PFSK-1 (cell line): ENCODE measurements around the gene METAP1.

Experiments
- SIN3A ChIP-seq: IDR thresholded peaks from 2 replicates; pipeline ENCODE4 v1.6.1; 2012; ENCODE audit warnings: mild to moderate bottlenecking, low read length, moderate library complexity, borderline replicate concordance; ENCODE audit not compliant: insufficient read depth
- TAF1 ChIP-seq: IDR thresholded peaks from 2 replicates; pipeline ENCODE4 v1.6.1; 2012; ENCODE audit warnings: low read length, control low read depth, borderline replicate concordance; ENCODE audit not compliant: insufficient read depth

DNA sequence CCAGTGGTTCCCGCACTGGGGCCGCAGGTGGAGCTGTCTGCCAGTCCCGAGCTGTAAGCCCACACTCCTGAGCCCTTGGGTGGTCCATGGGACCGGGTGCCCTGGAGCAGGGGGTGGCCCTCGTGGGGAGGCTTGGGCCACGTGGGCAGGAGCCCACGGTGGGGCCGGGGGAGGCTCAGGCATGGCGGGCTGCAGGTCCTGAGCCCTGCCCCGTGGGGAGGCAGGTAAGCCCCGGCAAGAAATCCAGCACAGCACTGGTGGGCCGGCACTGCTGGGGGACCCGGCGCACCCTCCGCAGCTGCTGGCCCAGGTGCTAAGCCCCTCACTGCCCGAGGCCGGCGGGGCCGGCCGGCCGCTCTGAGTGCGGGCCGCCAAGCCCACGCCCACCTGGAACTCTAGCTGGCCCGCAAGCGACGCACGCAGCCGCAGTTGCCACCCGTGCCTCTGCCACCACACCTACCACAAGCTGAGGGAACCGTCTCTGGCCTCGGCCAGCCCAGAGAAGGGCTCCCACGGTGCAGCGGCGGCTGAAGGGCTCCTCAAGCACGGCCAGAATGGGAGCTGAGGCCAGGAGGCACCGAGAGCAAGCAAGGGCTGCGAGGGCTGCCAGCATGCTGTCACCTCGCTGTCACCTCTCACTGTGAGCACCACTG is 2.0 kb upstream of the METAP1 start:
- TF ChIP-seq SIN3A, result no peak
- TF ChIP-seq TAF1, result no peak
